RKO (cell line): ENCODE measurements around the gene MYOZ3.

Source experiments
- DNase-seq: peaks from one replicate; pipeline ENCODE4 v3.0.0-alpha.2; 2016; ENCODE audit warnings: low spot score

MYOZ3 gene

GRCh38 chr5:150661086-150661485, at the start of gene MYOZ3:
TSS of gene MYOZ3 (plus strand) at chr5:150661251. CDS start at chr5:150662942, 1,691 bp downstream.
- no peak for DNase-seq

- no peak for DNase-seq
Measured at GRCh38 chr5:150612405-150612804, 48.6 kb upstream of the MYOZ3 start.

GRCh38 chr5:150612905-150613670, 48.0 kb upstream of the MYOZ3 start:
- no peak for DNase-seq

GRCh38 chr5:150613991-150614660, 46.9 kb upstream of the MYOZ3 start:
- no peak for DNase-seq

- DNase-seq, result no peak
Measured at GRCh38 chr5:150614661-150615060, 46.4 kb upstream of the MYOZ3 start.

- no peak for DNase-seq
Measured at GRCh38 chr5:150615141-150615699, 45.8 kb upstream of the MYOZ3 start.

GRCh38 chr5:150616024-150616470, 45.0 kb upstream of the MYOZ3 start:
- no peak for DNase-seq

GRCh38 chr5:150616506-150616905, 44.5 kb upstream of the MYOZ3 start:
- DNase-seq, result no peak

- no peak for DNase-seq
Measured at GRCh38 chr5:150618163-150618562, 42.9 kb upstream of the MYOZ3 start.

- DNase-seq, result no peak
Measured at GRCh38 chr5:150618588-150619281, 42.3 kb upstream of the MYOZ3 start.

- DNase-seq, result no peak
Measured at GRCh38 chr5:150619359-150620230, 41.5 kb upstream of the MYOZ3 start.

- no peak for DNase-seq
Measured at GRCh38 chr5:150621301-150621700, 39.8 kb upstream of the MYOZ3 start.

GRCh38 chr5:150622157-150622556, 38.9 kb upstream of the MYOZ3 start:
- DNase-seq, result no peak

GRCh38 chr5:150623152-150623877, 37.7 kb upstream of the MYOZ3 start:
- no peak for DNase-seq

GRCh38 chr5:150623878-150624216, 37.2 kb upstream of the MYOZ3 start:
- DNase-seq, result no peak

GRCh38 chr5:150624334-150625163, 36.5 kb upstream of the MYOZ3 start:
- DNase-seq, result no peak

GRCh38 chr5:150625164-150625535, 35.9 kb upstream of the MYOZ3 start:
- DNase-seq, result no peak

- DNase-seq, result no peak
Measured at GRCh38 chr5:150625831-150626746, 35.0 kb upstream of the MYOZ3 start.

GRCh38 chr5:150626853-150627276, 34.2 kb upstream of the MYOZ3 start:
- DNase-seq, result no peak
